Measurements from ENCODE around the gene PKP4.

PKP4 gene

GRCh38 chr2:158498749-158499136 lies 42.0 kb downstream of the PKP4 start:
- DNase-seq = no peak

- no peak for DNase-seq
These were observed 42.6 kb downstream of the PKP4 start for GRCh38 chr2:158499383-158499782.

GRCh38 chr2:158500333-158500732 lies 43.6 kb downstream of the PKP4 start:
- DNase-seq = no peak

- peak; percentile 28 to 77 for DNase-seq
These were observed 44.5 kb downstream of the PKP4 start for GRCh38 chr2:158501301-158501700.

- no peak for DNase-seq
These were observed 46.2 kb downstream of the PKP4 start for GRCh38 chr2:158502974-158503373.

- DNase-seq = no peak
These were observed 47.3 kb downstream of the PKP4 start for GRCh38 chr2:158504088-158504487.

- no peak for DNase-seq
These were observed 48.7 kb downstream of the PKP4 start for GRCh38 chr2:158505448-158505934.

- peak in 1 of 2 experiments; percentile 16 for DNase-seq
These were observed 50.4 kb downstream of the PKP4 start for GRCh38 chr2:158507141-158507540.

GRCh38 chr2:158507679-158508078 lies 50.9 kb downstream of the PKP4 start:
- DNase-seq = no peak

GRCh38 chr2:158509928-158510797 lies 53.4 kb downstream of the PKP4 start:
- DNase-seq = no peak

- no peak for DNase-seq
These were observed 54.1 kb downstream of the PKP4 start for GRCh38 chr2:158510887-158511286.

- no peak for DNase-seq
These were observed 55.0 kb downstream of the PKP4 start for GRCh38 chr2:158511706-158512105.

GRCh38 chr2:158512323-158512722 lies 55.6 kb downstream of the PKP4 start:
- no peak for DNase-seq

GRCh38 chr2:158513841-158514240 lies 57.1 kb downstream of the PKP4 start:
- DNase-seq = peak in 1 of 2 experiments; percentile 40

GRCh38 chr2:158518084-158518483 lies 61.3 kb downstream of the PKP4 start:
- no peak for DNase-seq

- no peak for DNase-seq
These were observed 62.7 kb downstream of the PKP4 start for GRCh38 chr2:158519481-158519880.

GRCh38 chr2:158529379-158530259 lies 72.9 kb downstream of the PKP4 start:
- DNase-seq = no peak

- DNase-seq = no peak
These were observed 74.1 kb downstream of the PKP4 start for GRCh38 chr2:158530829-158531228.

GRCh38 chr2:158533009-158533408 lies 76.3 kb downstream of the PKP4 start:
- no peak for DNase-seq

GRCh38 chr2:158539176-158540005 lies 82.6 kb downstream of the PKP4 start:
- DNase-seq = peak; percentile 67 to 90

- DNase-seq = no peak
These were observed 85.8 kb downstream of the PKP4 start for GRCh38 chr2:158542577-158542976.

GRCh38 chr2:158543957-158544356 lies 87.2 kb downstream of the PKP4 start:
- DNase-seq = no peak

GRCh38 chr2:158544998-158545397 lies 88.2 kb downstream of the PKP4 start:
- no peak for DNase-seq

Data from NCI-H2081 (cell line).